Effector memory CD8-positive, alpha-beta T cell (primary cell): Measurements from ENCODE around the gene MYOF.
"Not testable (repeated sequence)": the region's sequence is repeated elsewhere in the genome, so short reads cannot be mapped to it uniquely, and the experiment has no call there.

Experiments used
- ATAC-seq: fragments of 150-1000 bp; cut with Tn5 transposase; replicated peaks from 2 replicates; pipeline ENCODE4 v1.10.0; 2021; ENCODE audit warnings: mild to moderate bottlenecking, moderate library complexity
- DNase-seq, 3 experiments: peaks; one replicate each; pipeline ENCODE4 v3.0.0; 2021
- H3K27ac Mint-ChIP-seq, 2 donors: one replicate each; pipeline ENCODE4 v1.8.0; 2022; ENCODE audit warnings: mild to moderate bottlenecking in 2 of 2, mixed read lengths in 2 of 2, moderate library complexity in 2 of 2
- H3K27me3 Mint-ChIP-seq, 2 donors: one replicate each; pipeline ENCODE4 v1.8.0; 2022; ENCODE audit warnings: mixed read lengths in 2 of 2
- H3K36me3 Mint-ChIP-seq: one replicate; pipeline ENCODE4 v1.8.0; 2022; ENCODE audit warnings: mild to moderate bottlenecking, moderate library complexity, mixed read lengths; ENCODE audit not compliant: insufficient read depth
- H3K4me1 Mint-ChIP-seq, 2 donors: one replicate each; pipeline ENCODE4 v1.8.0; 2022; ENCODE audit warnings: low read depth in 2 of 2, mixed read lengths in 2 of 2
- H3K4me3 Mint-ChIP-seq, 2 donors: one replicate each; pipeline ENCODE4 v1.8.0; 2022; ENCODE audit warnings: mild to moderate bottlenecking in 2 of 2, mixed read lengths in 2 of 2, moderate library complexity in 2 of 2
- H3K9me3 Mint-ChIP-seq, 2 donors: one replicate each; pipeline ENCODE4 v1.8.0; 2022; ENCODE audit warnings: mixed read lengths in 2 of 2

MYOF gene

GRCh38 chr10:93471110-93471651 lies 11.0 kb downstream of the MYOF start:
- H3K27me3 Mint-ChIP-seq: no peaks in the 10 kb centered on the region
- H3K27ac Mint-ChIP-seq: no peak overlapping the region
- no peak for ATAC-seq

GRCh38 chr10:93469454-93469853 lies 12.7 kb downstream of the MYOF start:
- H3K4me3 Mint-ChIP-seq: no peak overlapping the region
- no peaks in the 10 kb centered on the region for H3K27me3 Mint-ChIP-seq
- ATAC-seq: no peak
- no peaks in the 10 kb centered on the region for H3K9me3 Mint-ChIP-seq
- H3K4me1 Mint-ChIP-seq: no peaks in the 10 kb centered on the region
- no peak for DNase-seq
- H3K36me3 Mint-ChIP-seq: no peaks in the 10 kb centered on the region
- no peak overlapping the region for H3K27ac Mint-ChIP-seq

More at GRCh38 chr10:93471110-93471651, 11.0 kb downstream of the MYOF start:
- Mint-ChIP-seq H3K4me1 (no peaks in the 10 kb centered on the region), H3K4me3 (no peak overlapping the region), H3K36me3 (no peaks in the 10 kb centered on the region), H3K9me3 (no peaks in the 10 kb centered on the region)
- no peak for DNase-seq

- Mint-ChIP-seq H3K4me3 (no peak overlapping the region), H3K27ac (no peak overlapping the region), H3K4me1 (no peaks in the 10 kb centered on the region)
These were observed 13.5 kb downstream of the MYOF start for GRCh38 chr10:93468461-93469213.

GRCh38 chr10:93467635-93468034 lies 14.5 kb downstream of the MYOF start:
- H3K27ac Mint-ChIP-seq, DNase-seq, ATAC-seq, H3K27me3 Mint-ChIP-seq, H3K4me3 Mint-ChIP-seq, H3K36me3 Mint-ChIP-seq, H3K9me3 Mint-ChIP-seq, H3K4me1 Mint-ChIP-seq: not testable (repeated sequence)

More at GRCh38 chr10:93468461-93469213, 13.5 kb downstream of the MYOF start:
- Mint-ChIP-seq H3K27me3 (no peaks in the 10 kb centered on the region), H3K36me3 (no peaks in the 10 kb centered on the region), H3K9me3 (no peaks in the 10 kb centered on the region)
- ATAC-seq (no peak), DNase-seq (no peak)

DNA sequence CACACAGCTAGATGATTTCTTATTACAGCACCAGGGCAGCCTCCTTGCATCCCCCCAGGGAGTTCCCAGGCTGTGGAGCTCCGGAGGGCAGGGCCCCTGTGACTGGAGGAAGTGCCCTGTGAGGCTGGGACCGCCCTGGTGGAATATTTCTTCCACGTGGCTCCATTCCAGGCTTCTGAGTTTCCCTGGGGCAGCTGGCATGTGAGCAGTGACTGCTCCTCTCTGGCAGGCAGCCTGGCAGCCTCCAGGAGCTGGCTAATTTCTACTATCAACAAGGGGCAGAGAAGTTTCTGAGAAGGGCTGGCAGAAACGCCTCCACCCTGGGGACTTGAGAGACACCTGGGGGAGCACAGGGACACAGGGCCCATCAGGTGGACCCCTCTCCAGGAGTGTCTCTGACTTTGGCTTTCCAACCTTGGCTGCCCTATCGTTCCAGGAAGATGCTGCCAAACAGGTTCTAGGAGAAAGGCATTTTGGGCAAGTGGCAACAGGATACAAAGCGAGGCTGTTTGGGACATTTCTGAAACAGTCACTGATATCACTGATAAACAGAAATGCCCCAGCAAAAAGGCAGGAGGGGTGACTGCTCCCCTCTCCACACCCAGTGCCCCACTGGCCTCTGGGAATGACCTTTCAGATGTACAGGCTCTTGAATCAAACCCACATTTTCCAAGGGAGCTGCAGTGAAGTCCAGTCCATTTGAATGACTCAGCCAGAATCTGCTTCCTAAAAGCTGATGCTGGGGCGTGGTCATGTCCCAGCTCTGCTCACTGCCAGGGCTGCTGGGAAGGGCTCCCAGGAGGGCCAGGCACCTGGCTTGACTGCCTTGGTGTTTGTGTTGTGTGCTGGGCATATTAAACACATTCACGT lies 16.1 kb downstream of the MYOF start:
- Mint-ChIP-seq H3K4me1 (peaks cover 5% of the 10 kb centered on the region in 2 donors), H3K36me3 (no peaks in the 10 kb centered on the region), H3K4me3 (no peak overlapping the region), H3K9me3 (no peaks in the 10 kb centered on the region), H3K27me3 (no peaks in the 10 kb centered on the region), H3K27ac (no peak overlapping the region)
- DNase-seq (no peak), ATAC-seq (no peak)

DNA sequence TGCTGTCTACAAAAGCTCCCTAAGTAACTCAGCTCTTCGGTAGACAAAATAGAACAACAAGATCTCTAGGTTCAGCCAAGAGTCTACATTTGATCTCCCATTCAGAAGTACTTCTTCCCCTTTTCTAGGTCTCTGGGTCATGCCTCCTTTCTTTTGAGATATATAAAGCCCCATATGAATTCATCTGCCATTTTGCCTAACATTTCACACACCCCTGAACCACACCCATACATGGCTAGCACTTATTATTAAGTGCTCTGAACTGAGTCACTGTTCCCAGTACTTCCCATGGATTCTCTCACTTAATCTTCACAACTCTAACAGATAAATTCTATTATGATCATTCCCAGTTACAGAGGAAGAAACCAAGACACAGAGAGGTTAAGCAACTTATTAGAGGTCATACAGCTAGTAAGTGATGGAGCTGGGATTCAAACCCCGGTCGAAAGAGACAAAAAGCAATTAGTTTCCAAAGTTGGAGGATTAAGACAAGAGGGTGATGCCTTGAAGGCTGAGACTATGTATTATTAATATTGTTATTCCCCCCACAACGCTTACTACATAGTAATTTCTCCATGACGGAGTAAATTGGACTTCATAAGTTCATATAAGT lies 17.3 kb downstream of the MYOF start:
- DNase-seq: no peak
- Mint-ChIP-seq H3K27me3 (peaks cover 3 to 5% of the 10 kb centered on the region in 2 donors), H3K9me3 (no peaks in the 10 kb centered on the region), H3K36me3 (no peaks in the 10 kb centered on the region), H3K4me1 (peaks cover 5 to 6% of the 10 kb centered on the region in 2 donors), H3K27ac (peak overlapping the region in 1 of 2 donors; percentile 20), H3K4me3 (no peak overlapping the region)
- no peak for ATAC-seq

DNA sequence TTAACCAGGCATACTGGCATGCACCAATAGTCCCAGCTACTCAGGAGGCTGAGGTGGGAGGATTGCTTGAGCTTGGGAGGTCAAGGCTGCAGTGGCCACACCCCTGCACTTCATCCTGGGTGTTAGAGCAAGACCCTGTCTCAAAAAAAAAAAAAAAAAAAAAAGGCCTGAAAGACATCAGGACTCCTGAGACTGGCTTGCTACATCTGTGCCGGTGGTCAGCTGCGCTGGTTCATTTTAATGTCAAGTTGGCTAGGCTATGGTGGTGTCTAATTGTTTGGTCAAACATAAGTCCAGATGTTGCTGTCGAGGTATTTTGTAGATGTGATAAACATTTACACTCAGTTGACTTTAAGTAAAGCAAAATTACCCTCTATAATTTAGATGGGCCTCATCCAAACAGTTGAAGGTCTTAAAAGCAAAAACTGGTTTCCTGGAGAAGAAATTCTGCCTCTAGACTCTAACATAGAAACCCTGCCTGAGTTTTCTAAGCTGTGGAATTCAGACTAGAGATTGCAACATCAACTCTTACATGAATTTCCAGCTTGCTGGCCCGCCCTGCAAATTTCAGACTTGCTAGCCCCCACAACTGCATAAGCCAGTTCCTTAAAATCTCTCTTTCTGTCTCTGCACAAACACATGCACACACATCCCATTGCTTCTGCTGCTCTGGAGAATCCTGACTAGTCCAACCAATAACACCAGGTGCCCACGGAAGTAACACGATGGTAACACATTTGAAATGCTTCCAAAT lies 18.2 kb downstream of the MYOF start:
- Mint-ChIP-seq H3K27me3 (peaks cover 6 to 13% of the 10 kb centered on the region in 2 donors), H3K4me3 (no peak overlapping the region), H3K36me3 (no peaks in the 10 kb centered on the region), H3K4me1 (peaks cover 5 to 7% of the 10 kb centered on the region in 2 donors), H3K27ac (peak overlapping the region in 1 of 2 donors; percentile 61), H3K9me3 (no peaks in the 10 kb centered on the region)
- ATAC-seq: no peak
- DNase-seq: no peak

GRCh38 chr10:93462881-93463280 lies 19.3 kb downstream of the MYOF start:
- Mint-ChIP-seq H3K4me1 (peaks cover 5 to 7% of the 10 kb centered on the region in 2 donors), H3K4me3 (peak overlapping the region; percentile 40 to 62), H3K36me3 (no peaks in the 10 kb centered on the region), H3K9me3 (no peaks in the 10 kb centered on the region), H3K27me3 (peaks cover 6 to 20% of the 10 kb centered on the region in 2 donors), H3K27ac (peak overlapping the region; percentile 33 to 68)
- DNase-seq (no peak), ATAC-seq (peak; percentile 39)

DNA sequence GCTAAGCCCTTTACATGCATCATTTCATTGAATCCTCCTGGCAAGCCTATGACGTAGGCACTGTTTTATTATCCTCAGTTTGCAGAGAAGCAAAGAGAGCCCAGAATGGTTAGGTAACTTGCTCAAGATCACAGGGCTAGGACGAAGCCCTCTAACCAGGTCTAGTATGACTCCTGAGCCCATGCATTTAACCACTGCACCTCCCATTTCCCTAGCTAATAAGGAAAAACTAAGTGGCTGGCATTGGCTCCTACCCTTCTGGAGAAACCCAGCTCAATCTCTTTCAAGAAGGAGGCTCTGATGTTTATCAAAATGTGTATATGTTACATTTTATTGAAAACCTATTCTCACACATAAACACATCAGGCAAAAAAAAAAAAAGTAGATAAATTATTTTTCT lies 19.8 kb downstream of the MYOF start:
- no peaks in the 10 kb centered on the region for H3K9me3 Mint-ChIP-seq

DNA sequence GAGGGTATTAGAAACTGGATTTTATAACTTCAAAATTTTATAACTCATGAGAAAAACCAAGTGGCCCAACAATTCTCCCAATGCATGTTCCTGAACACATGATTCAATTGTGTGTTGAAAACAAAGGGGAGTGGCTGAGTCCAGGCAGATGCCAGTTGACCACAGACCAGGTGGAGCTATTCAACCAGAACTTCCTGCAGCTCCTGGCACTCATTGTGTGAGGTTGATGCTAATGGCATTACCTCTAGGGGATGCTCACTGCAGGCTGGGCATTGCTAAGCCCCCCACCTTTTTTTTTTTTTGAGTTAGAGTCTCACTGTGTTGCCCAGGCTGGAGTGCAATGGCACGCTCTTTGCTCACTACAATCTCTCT lies 20.3 kb downstream of the MYOF start:
- no peak overlapping the region for H3K4me3 Mint-ChIP-seq
- DNase-seq: no peak
- H3K36me3 Mint-ChIP-seq: no peaks in the 10 kb centered on the region
- H3K4me1 Mint-ChIP-seq: peaks cover 5 to 7% of the 10 kb centered on the region in 2 donors
- no peak for ATAC-seq
- H3K27me3 Mint-ChIP-seq: peaks cover 6 to 22% of the 10 kb centered on the region in 2 donors
- H3K27ac Mint-ChIP-seq: no peak overlapping the region
- no peaks in the 10 kb centered on the region for H3K9me3 Mint-ChIP-seq

More for the DNA sequence above, 19.8 kb downstream of the MYOF start:
- H3K27me3 Mint-ChIP-seq: peaks cover 6 to 20% of the 10 kb centered on the region in 2 donors
- H3K36me3 Mint-ChIP-seq: no peaks in the 10 kb centered on the region
- DNase-seq (no peak), ATAC-seq (no peak)
- peak overlapping the region in 1 of 2 donors; percentile 68 for H3K27ac Mint-ChIP-seq
- H3K4me3 Mint-ChIP-seq: no peak overlapping the region
- H3K4me1 Mint-ChIP-seq: peaks cover 5 to 7% of the 10 kb centered on the region in 2 donors

- H3K4me1 Mint-ChIP-seq: peaks cover 5 to 7% of the 10 kb centered on the region in 2 donors
- DNase-seq: no peak
- H3K36me3 Mint-ChIP-seq: no peaks in the 10 kb centered on the region
- H3K4me3 Mint-ChIP-seq: no peak overlapping the region
- no peaks in the 10 kb centered on the region for H3K9me3 Mint-ChIP-seq
- no peak for ATAC-seq
- peaks cover 6 to 27% of the 10 kb centered on the region in 2 donors for H3K27me3 Mint-ChIP-seq
- no peak overlapping the region for H3K27ac Mint-ChIP-seq
These were observed 20.9 kb downstream of the MYOF start for GRCh38 chr10:93461109-93461806.

- H3K9me3 Mint-ChIP-seq: no peaks in the 10 kb centered on the region
- H3K27ac Mint-ChIP-seq: no peak overlapping the region
- DNase-seq (no peak), ATAC-seq (no peak)
- H3K36me3 Mint-ChIP-seq: no peaks in the 10 kb centered on the region
- peaks cover 6 to 27% of the 10 kb centered on the region in 2 donors for H3K27me3 Mint-ChIP-seq
- H3K4me1 Mint-ChIP-seq: peaks cover 5 to 7% of the 10 kb centered on the region in 2 donors
- no peak overlapping the region for H3K4me3 Mint-ChIP-seq
These were observed 22.7 kb downstream of the MYOF start for GRCh38 chr10:93459466-93459865.
